Stimulated activated CD8-positive, alpha-beta memory T cell treated with anti-CD3 and anti-CD28 coated beads, Interleukin-15, amount 100 ng/mL, for 4 hours (primary cell): ENCODE measurements around the gene FBXL17.

Experiments
- DNase-seq, 2 donors: peaks; one replicate each; pipeline ENCODE4 v3.0.0-alpha.2; 2020; ENCODE audit warnings: low read depth in 2 of 2

FBXL17 gene

DNA sequence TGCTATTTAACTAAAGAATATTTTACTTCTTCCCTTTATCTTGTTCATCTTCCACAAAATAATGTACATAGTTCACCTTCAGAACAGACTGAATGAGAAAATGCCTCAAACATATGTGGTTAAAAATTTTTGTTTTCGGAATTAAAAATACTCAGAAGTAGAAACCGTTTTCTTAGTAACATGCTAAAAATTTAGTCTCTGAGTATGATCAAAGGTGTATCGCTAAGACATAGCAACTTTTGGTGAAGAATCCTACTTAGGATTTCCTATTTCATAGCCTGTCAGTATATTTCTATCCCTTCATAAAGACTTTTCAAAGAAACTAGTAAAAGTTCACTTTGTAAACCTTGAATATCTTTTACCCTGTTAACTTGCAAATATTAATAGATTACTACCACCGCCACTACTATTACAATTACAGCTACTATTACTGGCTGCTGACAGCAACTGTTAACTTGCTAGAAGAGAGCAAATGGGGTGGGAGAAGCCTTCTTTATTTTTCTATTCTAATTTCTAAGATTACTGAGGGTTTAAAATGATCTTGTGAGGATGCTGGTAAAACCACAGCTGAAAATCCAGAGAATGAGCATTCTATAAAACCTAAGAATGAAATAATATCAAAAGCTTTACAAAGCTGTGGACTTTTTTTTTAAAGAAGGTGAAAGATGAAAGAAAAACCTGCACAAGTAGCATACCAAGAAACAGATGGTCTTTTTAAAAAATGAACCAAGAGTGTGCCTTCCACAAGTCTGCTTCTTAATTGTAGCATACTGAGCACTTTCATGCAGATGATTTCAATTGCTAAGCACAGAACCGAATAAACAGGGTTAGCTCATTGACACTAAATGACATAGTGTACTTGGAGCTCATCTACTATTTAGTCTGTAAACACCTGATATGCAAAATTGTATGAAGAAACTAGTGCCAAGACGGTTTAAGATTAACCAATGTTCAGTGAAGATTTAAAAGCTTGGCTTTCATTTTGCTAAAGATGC lies 464.9 kb downstream of the FBXL17 start:
- no peak for DNase-seq

DNA sequence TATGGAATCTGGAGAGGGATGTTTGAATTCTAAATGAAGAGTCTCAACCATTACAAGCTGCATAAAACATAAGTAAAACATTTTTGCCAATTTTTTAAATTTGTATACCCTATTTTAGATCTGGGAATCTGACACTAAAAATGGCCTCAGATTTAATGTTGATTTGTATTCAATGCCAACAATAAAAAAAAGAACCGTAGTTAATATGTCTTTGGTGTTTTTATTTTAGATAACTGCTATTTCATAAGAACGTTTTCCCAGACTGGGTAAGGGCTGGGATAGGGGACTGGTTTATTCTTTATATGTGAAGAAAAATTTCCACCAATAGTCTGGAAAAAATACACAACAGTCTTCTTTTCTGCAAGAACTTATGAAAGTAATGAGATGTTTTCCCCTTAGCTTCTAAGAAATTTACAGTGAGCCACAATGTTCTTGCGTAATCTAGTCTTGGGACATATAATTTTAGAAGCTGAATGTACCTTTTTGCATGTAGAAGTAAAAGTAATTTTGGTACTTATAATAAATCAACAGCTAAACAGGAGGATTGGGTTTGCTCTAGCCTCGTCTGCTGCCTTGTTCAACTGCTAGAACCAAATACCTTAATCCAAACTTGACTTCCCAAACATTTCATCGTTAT lies 466.6 kb downstream of the FBXL17 start:
- DNase-seq: no peak

DNA sequence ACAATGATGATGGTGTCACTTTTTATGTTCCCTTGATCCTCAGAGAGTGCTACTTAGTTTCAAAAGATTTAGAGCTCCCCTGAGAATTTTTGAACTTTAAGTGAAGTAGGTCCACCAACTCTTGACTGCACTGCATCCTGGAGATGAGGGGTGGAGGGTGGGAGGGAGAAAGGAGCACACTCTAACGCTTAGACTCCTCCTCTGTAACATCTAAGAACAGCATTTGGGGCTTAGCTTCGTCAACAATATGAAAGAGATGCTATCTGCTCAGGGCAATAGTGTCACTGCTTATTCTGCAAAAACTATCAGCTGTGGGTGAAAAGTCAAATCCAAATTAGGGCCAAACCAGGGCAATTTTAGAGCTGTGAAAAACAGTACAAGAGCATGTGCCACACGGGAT lies 468.4 kb downstream of the FBXL17 start:
- DNase-seq: no peak

DNA sequence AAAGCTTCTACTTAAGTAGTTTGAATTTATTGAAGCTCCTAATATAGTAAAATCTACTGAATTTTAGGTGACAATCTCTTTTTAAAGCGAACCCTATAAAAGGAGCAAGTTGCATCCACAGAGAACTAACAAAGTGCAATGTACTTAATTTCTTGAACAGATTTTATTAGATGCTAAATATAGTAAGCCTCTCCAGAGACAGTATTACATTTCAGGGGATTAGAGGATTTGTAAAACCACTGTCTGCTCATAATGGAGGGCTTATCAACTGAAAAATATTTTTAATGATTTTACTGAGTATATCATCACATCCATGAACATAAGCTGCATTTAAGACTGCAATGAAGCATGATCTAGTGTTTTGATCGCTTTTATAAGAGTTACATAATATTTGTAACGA lies 481.2 kb downstream of the FBXL17 start:
- DNase-seq: no peak

DNA sequence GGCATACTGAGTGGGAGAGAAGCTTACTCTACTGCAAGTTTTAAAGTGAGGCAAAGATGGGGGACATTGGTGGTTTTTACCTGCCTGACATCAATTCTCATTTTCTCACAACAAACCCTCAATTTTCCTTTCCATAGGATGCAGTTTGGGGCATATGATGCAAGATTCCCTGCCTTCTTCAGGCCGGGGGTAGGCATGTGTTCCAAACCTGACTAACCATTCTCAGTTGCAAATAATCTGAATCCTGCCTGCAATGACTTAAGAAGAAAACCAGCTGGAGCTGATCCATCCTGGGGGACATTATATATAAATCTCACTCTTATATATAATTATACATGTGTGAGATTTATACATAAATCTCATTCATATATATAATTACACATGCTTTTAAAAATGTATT lies 487.5 kb downstream of the FBXL17 start:
- DNase-seq: no peak

DNA sequence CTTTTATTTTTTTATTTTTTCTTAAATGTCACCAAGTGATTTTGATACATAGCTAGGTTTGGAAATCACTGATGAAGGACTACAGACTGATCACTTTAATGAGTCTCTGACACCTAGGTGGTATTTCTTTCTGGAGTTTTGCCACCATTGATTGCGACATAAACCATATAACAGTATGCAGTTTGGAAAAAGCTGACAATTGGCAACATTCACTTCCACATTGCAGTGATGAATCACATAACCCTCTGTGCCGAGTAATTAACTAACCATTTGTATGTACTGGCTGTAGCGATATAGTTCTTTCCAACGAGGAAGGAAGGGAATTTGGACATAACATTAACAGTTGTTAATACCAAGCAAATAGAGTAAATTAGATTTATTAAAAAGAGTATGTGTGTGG lies 488.3 kb downstream of the FBXL17 start:
- DNase-seq: no peak

DNA sequence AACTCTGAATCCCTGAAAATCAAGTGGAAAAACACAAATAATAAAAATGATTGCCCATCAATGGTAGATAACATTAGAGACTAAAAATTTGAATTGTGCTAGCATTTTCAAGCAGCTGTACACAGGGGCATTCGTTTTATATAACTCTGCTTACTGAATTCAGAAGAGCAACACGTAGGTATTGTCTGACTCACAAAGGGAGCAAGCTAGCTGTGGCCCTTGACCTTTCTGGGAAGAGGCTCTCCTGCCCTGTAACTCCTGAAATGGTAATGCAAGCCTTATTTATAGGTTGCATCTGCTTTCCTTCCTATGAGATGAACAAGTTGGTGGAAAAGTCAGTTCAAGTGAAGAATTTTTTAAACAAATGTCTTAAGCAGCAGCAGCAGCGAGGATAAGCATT lies 492.5 kb downstream of the FBXL17 start:
- no peak for DNase-seq

DNA sequence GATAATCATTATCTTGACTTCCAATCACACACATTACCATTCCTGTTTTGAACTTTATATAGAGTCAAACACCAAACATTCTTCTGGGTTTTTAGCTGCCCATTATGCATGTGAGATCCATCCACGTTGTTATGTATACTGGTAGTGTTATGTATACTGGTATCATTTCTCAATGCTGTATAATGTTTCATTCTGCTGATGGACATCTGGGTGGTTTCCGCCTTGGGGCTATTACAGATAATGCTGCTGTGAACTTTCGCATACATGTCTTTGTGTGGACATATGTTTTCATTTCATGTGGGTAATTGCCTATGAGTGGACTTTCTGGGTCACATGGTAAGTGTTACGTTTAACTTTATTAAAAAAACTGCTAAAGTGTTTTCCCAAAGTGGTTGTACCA lies 493.4 kb downstream of the FBXL17 start:
- no peak for DNase-seq

DNA sequence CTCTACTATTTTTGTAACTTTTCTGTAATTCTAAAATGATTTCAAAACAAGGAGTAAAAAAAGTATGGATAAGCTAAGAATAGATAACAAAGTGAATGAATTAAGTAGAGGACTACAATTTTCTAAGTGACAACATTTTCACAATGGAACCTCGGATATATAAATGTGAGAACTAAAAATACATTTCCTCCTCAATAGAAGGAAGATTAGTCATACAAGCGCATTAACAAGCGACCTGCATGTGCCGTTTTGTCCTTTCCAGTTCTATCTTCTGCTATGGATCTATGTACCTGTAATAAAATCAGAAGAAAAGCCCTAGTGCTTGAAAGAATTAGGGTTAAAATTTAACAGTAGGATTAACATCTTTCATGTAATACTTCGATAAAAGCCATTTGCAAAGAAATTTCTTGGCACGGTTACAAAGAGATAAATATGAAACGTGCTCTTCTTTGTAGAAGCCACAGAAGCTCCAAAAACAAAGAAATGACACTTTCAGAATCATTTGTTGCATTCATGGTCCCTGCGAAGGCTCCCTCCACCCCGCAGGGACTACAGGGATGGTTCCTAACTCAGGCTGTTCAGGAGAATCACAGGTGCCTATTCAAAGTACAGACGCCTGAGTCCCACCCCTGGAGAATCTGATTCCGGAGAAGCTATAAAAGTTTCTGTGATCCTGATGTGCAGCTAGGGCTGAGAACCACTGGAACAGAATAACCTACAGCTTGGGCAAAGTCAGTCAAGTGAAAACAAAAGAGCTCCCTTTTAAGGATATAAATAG lies 494.5 kb downstream of the FBXL17 start:
- no peak for DNase-seq

DNA sequence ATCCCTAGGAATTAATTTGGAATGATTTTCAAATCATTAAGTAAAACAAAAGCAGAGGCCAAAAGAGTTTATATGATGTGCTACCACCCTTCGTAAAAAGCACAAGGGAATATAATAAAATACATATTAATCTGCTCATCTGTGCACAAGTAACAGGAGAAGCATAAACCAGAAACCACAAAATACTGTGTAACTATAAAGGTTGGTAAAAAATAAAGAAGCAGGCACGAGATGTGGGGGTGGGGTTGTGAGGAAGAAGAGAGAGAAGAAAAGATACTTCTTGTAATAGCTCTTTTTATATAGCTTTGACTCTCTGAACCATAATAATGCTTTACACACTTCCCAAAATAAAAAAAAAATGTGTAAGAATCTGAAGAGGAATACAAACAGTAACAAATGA lies 496.3 kb downstream of the FBXL17 start:
- no peak for DNase-seq

DNA sequence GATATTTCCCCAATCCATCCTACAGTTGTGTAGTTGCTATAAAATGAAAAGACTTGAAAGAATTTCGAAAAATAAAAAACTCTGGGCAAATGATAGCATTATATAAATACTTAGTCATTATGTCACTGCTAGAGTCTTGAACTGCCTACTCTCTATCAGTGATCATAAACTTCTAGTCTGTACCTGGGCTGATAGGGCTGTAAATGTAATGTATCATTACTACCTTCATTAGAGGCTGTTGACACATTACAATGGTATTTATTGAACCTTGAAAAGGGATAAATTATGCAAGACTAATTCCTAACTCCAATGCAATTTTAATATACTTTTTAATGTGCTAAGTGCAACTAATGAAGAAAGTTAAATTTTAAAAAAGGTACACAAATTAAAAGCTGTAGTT lies 497.0 kb downstream of the FBXL17 start:
- no peak for DNase-seq

DNA sequence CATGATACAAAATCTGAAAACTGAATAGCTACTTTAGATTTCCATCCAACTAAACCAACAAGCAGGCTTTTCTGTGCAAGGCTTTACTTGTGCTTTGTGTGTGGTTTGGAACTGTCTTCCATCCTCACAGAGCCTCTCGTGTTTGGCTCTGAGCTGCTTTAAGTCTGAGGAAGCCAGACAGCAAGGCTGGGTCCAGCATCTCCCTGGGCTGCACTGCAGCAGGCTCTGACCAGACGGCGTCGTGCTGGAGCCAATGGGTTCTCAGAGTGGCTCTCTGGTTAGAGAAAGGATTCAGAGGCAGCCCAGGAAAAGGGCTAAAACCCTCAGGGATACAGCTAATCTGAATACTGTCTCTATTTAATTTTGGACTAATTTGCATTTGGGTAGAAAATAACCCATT lies 503.2 kb downstream of the FBXL17 start:
- no peak for DNase-seq

DNA sequence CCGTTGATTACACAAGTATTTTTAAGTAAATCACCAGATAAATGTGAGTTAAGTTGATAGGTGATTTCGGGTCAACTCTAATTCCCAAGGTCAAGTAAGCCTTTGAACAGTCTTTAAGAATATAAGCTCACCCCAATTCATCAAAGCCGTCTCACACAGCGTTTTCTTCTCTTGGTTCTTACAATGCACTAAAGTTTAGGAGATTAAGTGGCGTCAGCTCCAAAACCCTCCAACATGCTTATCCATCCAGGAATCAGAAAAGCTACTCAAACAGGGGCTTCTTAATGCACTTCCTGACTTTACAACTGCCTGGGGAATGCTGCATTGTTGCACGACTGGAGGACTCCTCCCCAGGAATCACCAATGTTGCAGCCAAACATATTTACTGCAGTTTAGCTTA lies 505.0 kb downstream of the FBXL17 start:
- no peak for DNase-seq

DNA sequence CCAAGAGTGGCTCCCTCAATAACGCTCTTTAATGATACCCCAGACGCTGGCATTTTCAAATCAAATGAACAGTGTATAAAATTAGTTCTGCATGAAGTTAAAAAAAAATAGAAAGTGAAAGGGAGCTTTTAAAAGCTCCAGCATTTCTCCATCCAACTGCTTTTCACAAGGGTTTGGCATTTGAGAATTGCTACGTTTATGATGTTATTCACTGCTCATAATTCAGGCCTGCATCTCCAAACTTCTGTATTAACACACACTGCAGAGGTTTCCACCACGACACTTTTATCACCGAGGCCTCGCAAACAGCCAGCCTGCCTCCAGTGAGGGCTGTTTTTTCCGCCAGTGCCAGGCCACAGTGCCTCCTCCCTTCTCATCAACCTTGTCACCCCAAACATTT lies 505.6 kb downstream of the FBXL17 start:
- DNase-seq: no peak

DNA sequence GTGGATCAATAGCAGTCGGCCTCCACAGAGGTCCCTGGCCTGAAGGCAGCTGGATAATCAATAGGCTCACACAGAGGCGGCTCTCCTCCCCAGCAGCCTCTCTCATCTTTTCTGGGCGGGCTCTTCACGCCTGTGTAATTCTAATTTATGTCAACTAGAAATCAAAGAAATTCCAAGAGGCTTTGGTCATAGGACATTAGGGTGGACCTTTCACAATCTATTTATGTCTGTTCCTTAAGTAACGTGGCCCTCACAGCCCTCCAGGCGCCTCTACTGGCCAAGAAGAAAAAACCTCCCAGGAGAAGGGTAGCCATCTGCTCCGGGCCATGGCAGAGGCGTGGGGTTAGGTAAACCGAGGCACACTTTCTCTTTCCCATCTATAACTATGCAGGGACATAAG lies 506.1 kb downstream of the FBXL17 start:
- no peak for DNase-seq

DNA sequence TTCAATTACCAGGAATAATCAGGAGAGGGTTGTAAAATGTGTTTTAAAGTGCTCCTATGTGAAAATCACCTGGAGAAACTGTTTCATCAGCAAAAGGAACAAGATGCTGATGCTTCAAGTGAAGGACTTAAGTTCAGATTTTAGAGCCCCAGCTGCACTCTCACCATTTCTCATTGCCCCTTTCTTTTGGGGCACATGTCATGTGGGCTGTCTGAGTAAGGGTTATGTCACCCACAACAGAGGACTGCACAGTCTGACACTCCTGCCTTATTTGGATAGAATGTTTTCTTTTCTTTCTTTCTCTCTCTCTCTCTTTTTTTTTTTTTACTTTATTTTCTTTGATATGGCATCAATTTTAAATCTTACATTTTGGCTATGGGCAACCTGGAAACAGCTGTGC lies 507.1 kb downstream of the FBXL17 start:
- no peak for DNase-seq

DNA sequence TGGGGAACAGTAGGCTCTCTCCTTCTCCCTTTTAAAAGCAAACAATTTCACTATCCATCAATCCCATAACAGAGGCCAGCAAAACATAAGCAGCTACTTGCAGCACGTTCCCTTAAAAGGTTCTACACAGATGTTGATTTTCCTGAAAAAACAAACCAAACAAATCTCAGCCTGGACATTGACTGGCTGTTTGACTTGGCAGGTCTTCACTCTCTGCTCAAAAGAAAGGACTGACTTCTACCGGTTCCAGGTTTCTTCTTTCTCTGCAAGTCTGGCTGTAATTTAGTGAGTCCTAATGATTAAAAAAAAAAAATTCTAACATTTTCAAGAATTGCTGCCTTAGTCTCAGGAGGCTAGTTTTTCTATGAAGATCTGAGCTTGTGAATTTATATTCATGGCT lies 508.0 kb downstream of the FBXL17 start:
- DNase-seq: no peak

DNA sequence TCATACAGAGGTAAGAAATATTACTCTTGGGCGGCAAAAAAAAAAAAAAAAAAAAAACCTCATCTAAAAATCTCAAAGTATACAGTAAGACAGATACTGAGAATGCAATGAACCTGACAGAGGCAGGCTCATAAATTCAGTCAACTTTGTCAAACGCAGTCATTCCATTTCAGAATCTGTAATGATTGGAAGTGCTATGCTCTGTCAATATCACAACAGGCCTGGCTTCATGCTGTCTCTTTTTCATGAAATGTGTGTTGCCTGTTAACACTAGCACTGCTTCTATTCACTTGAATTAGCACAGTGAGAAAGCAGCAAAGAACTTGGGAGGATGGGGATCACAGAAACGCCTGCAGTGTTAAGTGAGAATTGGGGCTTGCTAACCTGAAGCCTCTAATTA lies 510.9 kb downstream of the FBXL17 start:
- no peak for DNase-seq

DNA sequence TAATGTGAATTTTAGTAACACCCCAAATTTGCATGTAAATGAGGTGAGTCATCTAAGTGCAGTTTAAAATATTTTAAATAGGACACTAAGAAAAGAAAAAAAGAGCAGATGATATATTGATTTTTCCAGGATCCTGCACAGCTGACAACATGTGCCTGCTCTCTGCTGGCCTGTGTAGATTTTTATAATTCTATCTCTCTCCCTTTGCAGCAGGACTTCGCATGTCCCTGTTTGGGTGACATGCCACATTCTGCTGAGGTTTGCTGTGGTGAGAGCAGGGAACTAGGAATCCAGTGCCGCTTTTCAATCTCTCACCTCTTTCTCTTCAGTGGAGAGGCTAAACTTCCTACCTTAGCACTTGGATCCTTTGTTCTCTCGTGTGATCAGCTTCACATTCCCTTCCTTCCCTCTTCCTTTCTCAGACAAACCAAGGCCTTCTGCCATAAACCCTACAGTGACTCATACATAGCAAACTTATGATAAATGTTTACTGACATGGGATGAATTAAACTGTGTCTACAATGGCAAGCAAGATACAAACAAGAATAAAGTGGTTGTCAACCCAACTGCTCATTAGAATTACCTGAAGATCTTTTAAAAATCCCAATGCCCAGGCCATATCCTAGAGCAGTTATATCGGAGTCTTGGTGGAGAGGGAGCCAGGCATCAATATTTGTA lies 512.3 kb downstream of the FBXL17 start:
- no peak for DNase-seq

DNA sequence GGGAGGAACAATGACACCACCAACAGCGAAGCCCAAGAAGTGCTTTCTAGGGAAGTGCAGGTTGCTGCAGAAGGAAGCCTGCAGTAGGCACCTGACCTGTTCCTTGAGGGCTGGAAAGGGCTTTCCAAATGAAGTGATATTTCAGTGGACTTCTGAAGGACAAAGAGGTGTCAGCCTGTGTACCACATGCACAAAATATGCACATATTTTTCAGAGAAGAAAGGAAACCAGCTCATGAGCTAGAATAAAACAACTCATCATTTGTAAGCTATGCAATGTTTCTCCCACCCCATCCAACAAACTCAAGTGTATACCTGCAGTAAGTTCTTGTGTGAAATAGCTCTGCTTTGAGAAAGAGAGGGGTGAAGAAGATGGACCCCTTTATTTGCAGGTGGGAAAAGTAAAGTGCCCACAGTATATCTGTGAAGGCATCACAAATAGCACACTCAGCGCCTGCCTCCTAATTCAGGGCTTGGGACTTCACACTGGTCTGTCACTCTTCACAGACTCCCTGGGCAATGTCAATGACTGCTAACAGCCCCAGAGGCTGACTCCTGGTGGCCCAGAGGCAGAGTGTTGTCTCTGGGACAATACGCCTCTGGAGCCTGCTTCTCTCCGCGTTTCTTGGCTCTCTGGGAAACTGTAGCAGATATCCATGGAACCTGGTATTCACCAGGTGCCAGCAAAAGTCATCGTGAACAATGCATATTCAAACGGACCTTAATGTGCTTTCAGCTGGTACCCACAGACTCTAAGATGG lies 513.1 kb downstream of the FBXL17 start:
- no peak for DNase-seq

DNA sequence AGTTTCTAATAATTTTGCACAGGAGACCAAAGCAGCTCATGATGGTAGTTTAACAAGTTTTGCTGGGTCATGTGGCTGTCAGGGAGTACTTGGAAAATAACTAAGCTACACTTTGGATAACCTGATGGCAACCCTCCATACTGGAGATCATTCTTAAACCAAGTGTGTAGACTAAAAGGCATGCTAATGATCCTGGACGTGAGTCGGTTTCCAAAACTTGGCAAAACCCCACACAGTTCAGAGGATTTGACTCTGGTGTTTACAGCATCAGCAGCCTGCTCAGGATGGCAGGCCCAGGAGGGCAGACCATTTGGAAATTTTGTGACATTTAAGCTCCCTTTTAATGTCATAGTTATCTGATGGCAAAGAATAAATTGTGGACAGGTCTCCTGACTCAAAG lies 514.6 kb downstream of the FBXL17 start:
- DNase-seq: no peak
